Measurements from ENCODE around the gene TRNP1. TPM values are rescaled to one million over a fixed set of nuclear protein-coding genes. Genes with fewer than 3 reads are reported as not detected.
"Not testable (repeated sequence)": the region's sequence is repeated elsewhere in the genome, so short reads cannot be mapped to it uniquely, and the experiment has no call there.

Gene TRNP1
- total RNA-seq, 2 experiments from 2014 or later: 0.19 to 0.20 TPM

GRCh38 chr1:26946270-26946669, 47.2 kb upstream of the TRNP1 start:
- H3K36me3 ChIP-seq (ENCODE audit: insufficient read depth, low read length): peaks cover 52% of the 10 kb centered on the region
- POLR2A ChIA-PET: no interaction called here
- CTCF ChIA-PET: no interaction called here
- no peak for TF ChIP-seq CTCF (IDR thresholded peaks at IDR 0.05)
- H3K4me1 ChIP-seq (ENCODE audit: insufficient read depth, low read length): no peaks in the 10 kb centered on the region
- ATAC-seq (ENCODE audit: poor library complexity) (no peak), DNase-seq (no peak)
- H3K9me3 ChIP-seq (ENCODE audit: control insufficient read depth in 1 of 2, insufficient read depth in 1 of 2, low read length in 2 of 2): no peaks in the 10 kb centered on the region
- intact Hi-C loops (cut with DNase I, micrococcal nuclease): no loop called here
- H3K27me3 ChIP-seq (ENCODE audit: control insufficient read depth in 1 of 2, insufficient read depth in 2 of 2, low read length in 2 of 2): no peaks in the 10 kb centered on the region
- no peak overlapping the region for H3K27ac ChIP-seq (ENCODE audit: low read depth in 1 of 2, low read length in 2 of 2)
- no peaks in the 10 kb centered on the region for H3K27me3 Mint-ChIP-seq
- H3K4me3 ChIP-seq (ENCODE audit: low read length): no peak overlapping the region
- no peaks in the 10 kb centered on the region for H3K9me3 Mint-ChIP-seq
- peaks cover 52% of the 10 kb centered on the region for H3K36me3 Mint-ChIP-seq (ENCODE audit: low read depth)
- no peaks in the 10 kb centered on the region for H3K4me1 Mint-ChIP-seq (ENCODE audit: low read depth)
- H3K4me3 Mint-ChIP-seq: no peak overlapping the region
- H3K27ac Mint-ChIP-seq: no peak overlapping the region

DNA sequence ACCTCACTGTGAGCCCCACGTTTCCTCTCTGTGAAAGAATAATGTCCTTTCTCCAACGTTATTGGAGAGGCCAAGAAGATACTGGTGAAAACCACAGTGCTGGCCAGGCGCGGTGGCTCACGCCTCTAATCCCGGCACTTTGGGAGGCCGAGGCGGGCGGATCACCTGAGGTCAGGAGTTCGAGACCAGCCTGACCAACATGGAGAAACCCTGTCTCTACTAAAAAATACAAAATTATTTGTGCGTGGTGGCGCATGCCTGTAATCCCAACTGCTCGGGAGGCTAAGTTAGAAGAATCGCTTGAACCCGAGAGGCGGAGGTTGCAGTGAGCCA, 44.8 kb upstream of the TRNP1 start:
- H3K27me3 ChIP-seq (ENCODE audit: control insufficient read depth in 1 of 2, insufficient read depth in 2 of 2, low read length in 2 of 2); H3K4me3 Mint-ChIP-seq; POLR2A ChIA-PET; DNase-seq; H3K4me1 ChIP-seq (ENCODE audit: insufficient read depth, low read length); H3K27me3 Mint-ChIP-seq; H3K27ac Mint-ChIP-seq; ATAC-seq (ENCODE audit: poor library complexity); intact Hi-C loops (cut with DNase I, micrococcal nuclease); H3K9me3 Mint-ChIP-seq; H3K4me1 Mint-ChIP-seq (ENCODE audit: low read depth); H3K4me3 ChIP-seq (ENCODE audit: low read length); CTCF ChIA-PET; H3K9me3 ChIP-seq (ENCODE audit: control insufficient read depth in 1 of 2, insufficient read depth in 1 of 2, low read length in 2 of 2); H3K27ac ChIP-seq (ENCODE audit: low read depth in 1 of 2, low read length in 2 of 2): not testable (repeated sequence)
- peaks cover 36% of the 10 kb centered on the region for H3K36me3 Mint-ChIP-seq (ENCODE audit: low read depth)
- H3K36me3 ChIP-seq (ENCODE audit: insufficient read depth, low read length): peaks cover 32% of the 10 kb centered on the region

- no peak for ATAC-seq (ENCODE audit: poor library complexity)
- no peak overlapping the region for H3K4me3 ChIP-seq (ENCODE audit: low read length)
- no peaks in the 10 kb centered on the region for H3K4me1 ChIP-seq (ENCODE audit: insufficient read depth, low read length)
- no peak for TF ChIP-seq CTCF (IDR thresholded peaks at IDR 0.05)
- H3K27me3 ChIP-seq (ENCODE audit: control insufficient read depth in 1 of 2, insufficient read depth in 2 of 2, low read length in 2 of 2): no peaks in the 10 kb centered on the region
- H3K36me3 ChIP-seq (ENCODE audit: insufficient read depth, low read length): peaks cover 25% of the 10 kb centered on the region
- ChIA-PET CTCF (no interaction called here), POLR2A (no interaction called here)
- no peaks in the 10 kb centered on the region for H3K27me3 Mint-ChIP-seq
- H3K9me3 ChIP-seq (ENCODE audit: control insufficient read depth in 1 of 2, insufficient read depth in 1 of 2, low read length in 2 of 2): no peaks in the 10 kb centered on the region
- H3K4me1 Mint-ChIP-seq (ENCODE audit: low read depth): no peaks in the 10 kb centered on the region
- no peak overlapping the region for H3K27ac ChIP-seq (ENCODE audit: low read depth in 1 of 2, low read length in 2 of 2)
- no peak overlapping the region for H3K4me3 Mint-ChIP-seq
- DNase-seq: no peak
- peaks cover 40% of the 10 kb centered on the region for H3K36me3 Mint-ChIP-seq (ENCODE audit: low read depth)
- no peak overlapping the region for H3K27ac Mint-ChIP-seq
- H3K9me3 Mint-ChIP-seq: no peaks in the 10 kb centered on the region
- intact Hi-C loops (cut with DNase I, micrococcal nuclease): no loop called here
These were observed 44.1 kb upstream of the TRNP1 start for GRCh38 chr1:26949266-26949925.

DNA sequence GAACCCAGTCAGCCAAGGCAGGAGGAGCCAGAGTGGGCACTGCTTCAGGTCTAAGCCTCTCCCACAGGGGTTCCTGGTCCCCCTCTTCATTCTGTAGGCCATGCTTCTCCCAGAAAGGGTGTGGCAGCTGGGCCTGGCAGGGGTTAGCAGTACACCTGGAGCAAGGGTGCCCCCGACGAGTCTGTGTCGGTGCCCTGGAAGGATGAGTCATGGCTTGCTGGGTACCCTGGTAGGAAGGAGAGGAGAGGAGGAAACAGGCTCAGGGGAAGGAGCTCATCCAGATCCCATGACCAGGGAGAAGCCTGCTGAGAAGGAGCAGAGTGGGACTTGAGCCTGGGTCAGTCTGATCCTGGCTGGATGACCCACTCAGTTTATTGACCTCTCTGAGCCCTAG, 43.6 kb upstream of the TRNP1 start:
- H3K4me1 Mint-ChIP-seq (ENCODE audit: low read depth): no peaks in the 10 kb centered on the region
- peaks cover 38% of the 10 kb centered on the region for H3K36me3 Mint-ChIP-seq (ENCODE audit: low read depth)
- H3K9me3 Mint-ChIP-seq: no peaks in the 10 kb centered on the region
- Histone ChIP-seq H3K36me3 (ENCODE audit: insufficient read depth, low read length) (peaks cover 23% of the 10 kb centered on the region), H3K9me3 (ENCODE audit: control insufficient read depth in 1 of 2, insufficient read depth in 1 of 2, low read length in 2 of 2) (no peaks in the 10 kb centered on the region), H3K4me3 (ENCODE audit: low read length) (no peak overlapping the region), H3K27me3 (ENCODE audit: control insufficient read depth in 1 of 2, insufficient read depth in 2 of 2, low read length in 2 of 2) (no peaks in the 10 kb centered on the region), H3K4me1 (ENCODE audit: insufficient read depth, low read length) (no peaks in the 10 kb centered on the region), H3K27ac (ENCODE audit: low read depth in 1 of 2, low read length in 2 of 2) (no peak overlapping the region)
- DNase-seq (no peak), ATAC-seq (ENCODE audit: poor library complexity) (no peak)
- no peaks in the 10 kb centered on the region for H3K27me3 Mint-ChIP-seq
- no peak overlapping the region for H3K27ac Mint-ChIP-seq
- TF ChIP-seq CTCF (IDR thresholded peaks at IDR 0.05): no peak
- ChIA-PET CTCF (no interaction called here), POLR2A (no interaction called here)
- H3K4me3 Mint-ChIP-seq: no peak overlapping the region
- intact Hi-C loops (cut with DNase I, micrococcal nuclease): no loop called here
